HG03139 (cell line): ENCODE data around the gene PPIL1.

Experiments
- ATAC-seq: cut with Tn5 transposase; IDR thresholded peaks from one replicate; pipeline ENCODE4 v1.9.1; 2021; ENCODE audit not compliant: unreplicated experiment

The PPIL1 gene

DNA sequence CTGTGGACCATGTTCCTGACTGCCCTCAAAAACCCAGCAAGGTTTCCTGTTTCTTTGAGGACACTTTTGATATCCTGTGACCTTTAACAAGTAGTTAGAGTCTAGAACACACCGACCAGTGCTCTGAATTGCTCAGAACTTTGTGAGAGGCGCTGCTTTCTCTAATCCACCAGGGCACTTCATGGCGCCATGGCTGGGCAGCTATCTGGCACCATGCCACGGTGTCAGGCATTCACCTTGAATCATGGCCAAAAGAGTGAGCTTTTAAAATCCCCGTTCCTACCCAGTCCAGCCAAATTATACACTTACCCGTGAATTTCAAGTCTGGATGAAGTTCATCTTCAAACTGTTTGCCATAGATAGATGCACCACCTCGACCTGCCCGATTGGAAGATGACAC lies 18.3 kb downstream of the PPIL1 start:
- no peak for ATAC-seq

DNA sequence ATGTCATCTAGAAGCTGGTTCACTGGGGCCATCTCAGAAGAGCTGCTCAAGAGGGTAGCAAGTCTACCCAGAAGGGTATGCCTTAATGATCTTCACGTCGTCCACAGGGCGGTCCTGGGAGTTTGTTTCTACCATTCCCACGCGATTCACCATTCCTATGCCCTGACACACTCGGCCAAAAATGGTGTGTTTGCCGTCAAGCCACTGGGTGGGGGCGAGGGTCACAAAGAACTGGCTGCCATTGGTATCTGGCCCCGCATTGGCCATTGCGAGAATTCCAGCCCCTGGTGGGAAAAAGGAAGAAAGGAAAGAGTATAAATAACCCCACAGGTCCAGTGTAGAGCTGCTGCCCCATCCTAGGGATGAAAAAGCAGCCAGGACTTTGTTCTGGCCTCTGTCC lies 18.9 kb downstream of the PPIL1 start:
- ATAC-seq = no peak

DNA sequence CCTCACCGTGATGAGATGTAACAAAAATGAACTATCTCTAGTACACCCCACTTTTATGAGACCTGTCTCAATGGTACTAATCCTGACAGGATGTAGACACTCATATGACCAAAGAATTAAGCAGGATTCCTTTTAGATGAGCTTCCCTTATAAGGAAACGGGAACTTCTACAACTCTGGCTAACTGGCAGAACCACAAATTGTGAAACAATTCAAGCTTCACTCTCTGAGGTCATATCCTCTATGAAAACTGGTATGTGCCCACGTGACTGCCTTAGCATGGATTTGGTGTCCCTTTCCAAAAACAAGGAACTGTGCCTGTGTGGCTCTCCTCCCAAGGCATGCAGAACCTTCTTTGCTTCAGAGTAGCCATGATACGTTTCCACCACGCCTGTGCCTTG lies 21.3 kb downstream of the PPIL1 start:
- ATAC-seq = no peak

DNA sequence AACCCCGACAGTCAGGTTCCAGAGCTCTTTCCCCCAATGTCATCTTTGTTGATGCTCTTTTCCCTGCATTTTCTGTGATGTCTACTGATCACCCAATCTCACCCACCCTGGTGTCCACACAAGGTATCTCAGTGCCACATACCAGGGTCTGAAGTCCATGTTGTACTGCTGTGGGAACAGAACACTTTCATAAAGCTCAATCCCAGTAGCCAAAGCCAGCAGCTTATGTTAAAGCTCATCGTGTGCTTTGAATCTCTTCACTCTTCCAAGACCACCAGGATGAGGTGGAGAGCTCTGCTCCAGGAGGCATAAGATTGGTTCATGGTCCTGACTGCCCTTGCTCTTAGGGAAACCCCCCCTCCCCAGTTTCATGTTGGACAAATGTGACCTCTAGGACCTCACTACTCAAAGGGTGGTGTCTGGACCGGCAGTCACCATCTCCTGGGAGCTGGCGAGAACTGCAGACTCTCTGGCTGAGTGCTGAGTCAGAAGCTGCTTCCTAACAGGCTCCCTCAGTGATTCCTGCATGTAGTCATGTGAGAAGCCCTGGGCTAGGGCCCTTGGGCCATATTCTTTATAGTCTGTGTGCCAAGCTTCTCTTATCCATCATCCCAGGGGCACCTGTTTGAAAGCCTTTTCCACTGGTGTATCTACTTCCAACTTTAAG lies 22.0 kb downstream of the PPIL1 start:
- no peak for ATAC-seq

DNA sequence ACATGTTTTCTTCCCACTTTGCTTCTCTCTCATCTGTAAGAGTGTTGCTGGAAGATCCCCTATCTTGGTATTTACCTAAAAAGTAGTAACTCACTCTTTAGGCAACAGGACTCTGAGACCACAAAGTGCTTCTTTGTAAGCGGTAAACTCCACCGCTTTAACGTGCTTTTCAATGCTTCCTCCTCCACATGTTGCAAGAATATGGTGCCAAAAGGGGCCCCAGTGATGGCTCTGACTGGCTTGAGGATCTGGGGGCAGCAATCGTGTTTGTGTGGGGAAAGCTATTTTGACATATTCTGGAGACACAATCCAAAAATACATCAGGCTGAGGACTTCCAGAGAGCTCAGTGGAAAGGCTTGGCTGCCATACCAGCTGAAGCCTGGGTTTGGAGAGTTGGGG lies 23.0 kb downstream of the PPIL1 start:
- no peak for ATAC-seq

DNA sequence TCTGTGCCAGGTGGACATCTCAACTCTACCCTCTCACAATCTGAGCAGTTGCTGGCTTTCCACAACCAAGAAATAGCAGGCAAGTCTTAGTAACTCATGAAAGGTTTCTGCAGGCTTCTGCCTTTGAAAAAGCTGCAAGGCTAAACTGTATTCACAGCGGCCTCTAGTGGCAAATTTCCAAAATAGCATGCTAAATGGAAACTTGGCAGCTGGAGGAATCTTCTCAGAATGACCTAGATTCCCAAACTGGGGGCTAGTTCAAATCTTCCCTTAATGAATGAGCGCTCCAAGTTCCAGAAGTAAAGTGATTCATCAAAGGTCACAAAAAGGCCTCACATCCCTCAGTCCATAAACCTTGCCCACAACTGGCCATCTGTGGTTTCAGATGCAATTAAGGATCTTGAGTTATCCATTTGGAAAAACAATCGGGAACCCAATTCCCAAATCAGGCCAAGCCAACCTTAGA lies 23.4 kb downstream of the PPIL1 start:
- ATAC-seq = no peak

DNA sequence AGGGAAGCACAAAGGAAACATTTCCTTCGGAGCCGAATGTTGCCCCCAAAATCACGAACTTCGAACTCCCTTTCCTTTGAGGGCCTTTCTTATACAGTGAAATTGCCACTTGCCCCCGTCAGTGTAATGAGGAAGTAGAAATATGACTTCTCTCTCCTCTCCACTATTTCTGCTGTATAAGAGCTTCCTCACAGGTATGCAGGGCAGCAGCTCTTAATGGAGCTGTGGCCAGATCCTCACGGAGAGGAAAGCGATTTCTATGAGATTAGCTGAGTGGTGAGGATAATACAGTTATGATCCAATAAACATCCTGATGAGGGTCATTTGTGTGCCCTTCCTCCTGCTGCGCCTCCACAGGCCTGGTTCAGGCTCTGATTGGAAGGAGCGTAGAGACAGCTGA lies 24.6 kb downstream of the PPIL1 start:
- ATAC-seq = no peak

DNA sequence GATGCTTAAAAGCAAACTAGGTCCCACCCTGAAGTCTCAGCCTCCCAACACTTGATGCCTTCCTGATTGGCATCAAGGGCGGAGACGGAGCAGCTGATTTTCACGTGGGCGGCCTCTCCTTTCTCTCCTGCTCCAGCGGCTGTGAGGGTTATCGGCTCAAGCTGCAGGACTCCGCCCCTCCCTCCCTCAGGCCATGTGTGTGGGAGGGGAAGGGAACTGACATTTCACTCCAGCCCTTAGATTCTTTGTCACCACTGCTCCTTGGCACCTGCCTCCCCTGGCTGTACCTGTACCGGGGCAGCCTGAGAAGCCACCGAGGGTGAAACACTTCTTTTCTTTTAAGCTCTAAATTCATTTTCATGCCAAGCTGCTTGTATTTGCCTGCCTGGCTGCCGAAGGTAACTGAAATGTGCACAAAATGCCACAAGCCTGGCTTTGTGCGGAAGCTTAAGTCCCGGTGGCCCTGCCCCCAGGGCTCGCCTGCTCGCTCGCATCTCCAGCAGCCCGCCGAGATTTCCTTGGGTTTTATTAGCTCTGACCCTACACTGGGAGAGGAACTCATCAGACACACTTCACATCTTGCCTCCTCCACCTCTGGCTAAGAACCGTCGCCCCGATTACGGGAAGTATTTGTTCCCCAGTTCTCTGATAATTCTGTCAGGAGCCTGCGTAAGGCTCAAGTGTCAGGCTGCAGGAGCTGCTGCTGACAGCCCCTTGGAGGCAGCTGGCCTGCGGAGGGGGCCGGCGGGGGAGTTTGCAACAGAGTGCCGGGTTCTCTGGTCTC lies 25.8 kb downstream of the PPIL1 start:
- no peak for ATAC-seq

DNA sequence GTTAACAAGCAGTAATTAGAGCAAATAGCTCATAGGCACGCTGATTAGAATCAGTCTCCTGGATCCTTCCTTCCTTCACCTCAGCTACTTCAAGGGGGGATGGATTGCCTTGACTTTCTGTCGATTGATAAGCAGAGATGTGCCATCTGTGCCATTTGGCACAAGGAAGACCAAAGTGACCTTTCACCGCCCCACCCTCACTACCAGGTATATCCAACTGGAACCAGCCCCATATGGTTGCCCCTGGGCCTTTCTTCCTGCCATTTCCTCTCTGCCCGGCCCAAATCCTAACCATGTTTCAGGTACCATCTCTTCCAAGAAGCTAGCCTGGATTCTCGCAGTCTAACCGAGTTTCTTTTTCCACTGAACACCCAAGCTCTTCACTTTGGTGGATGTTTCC lies 26.6 kb downstream of the PPIL1 start:
- no peak for ATAC-seq

DNA sequence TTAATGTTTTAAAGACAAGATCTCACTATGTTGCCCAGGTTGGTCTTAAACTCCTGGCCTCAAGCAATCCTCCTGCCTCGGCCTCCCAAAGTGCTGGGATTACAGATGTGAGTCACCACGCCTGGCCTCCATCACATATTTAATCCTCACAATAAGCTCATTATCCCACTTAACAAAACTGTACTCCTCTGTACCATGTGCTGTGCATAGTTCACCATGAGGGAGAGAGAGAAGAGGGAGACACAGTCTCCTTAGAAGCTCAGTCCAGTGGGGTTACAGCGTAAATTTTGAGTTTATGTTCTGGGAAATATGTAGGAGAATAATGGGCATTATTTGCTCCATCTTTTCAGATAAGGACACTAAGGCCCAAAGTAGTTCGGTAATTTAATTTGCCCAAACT lies 27.5 kb downstream of the PPIL1 start:
- no peak for ATAC-seq

DNA sequence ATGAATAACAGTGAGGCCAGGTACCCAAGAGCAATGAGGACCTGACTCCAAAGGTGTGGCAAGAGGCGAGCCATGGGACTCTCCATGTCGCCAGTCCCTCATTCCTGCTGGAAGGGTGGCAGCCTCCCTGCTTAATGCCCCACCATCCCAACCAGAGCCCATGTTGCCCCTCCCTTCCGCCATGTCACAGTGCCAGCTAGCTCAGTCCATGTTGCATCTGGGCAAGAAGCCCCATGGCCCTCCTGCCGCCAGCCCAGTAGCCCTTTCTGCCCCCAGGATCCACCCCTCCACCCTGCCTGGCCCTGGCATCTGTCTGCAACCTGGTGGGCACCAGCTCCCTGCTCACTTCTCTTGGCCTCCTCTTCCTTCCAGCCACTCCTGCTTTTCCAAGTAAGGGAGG lies 29.4 kb downstream of the PPIL1 start:
- no peak for ATAC-seq

DNA sequence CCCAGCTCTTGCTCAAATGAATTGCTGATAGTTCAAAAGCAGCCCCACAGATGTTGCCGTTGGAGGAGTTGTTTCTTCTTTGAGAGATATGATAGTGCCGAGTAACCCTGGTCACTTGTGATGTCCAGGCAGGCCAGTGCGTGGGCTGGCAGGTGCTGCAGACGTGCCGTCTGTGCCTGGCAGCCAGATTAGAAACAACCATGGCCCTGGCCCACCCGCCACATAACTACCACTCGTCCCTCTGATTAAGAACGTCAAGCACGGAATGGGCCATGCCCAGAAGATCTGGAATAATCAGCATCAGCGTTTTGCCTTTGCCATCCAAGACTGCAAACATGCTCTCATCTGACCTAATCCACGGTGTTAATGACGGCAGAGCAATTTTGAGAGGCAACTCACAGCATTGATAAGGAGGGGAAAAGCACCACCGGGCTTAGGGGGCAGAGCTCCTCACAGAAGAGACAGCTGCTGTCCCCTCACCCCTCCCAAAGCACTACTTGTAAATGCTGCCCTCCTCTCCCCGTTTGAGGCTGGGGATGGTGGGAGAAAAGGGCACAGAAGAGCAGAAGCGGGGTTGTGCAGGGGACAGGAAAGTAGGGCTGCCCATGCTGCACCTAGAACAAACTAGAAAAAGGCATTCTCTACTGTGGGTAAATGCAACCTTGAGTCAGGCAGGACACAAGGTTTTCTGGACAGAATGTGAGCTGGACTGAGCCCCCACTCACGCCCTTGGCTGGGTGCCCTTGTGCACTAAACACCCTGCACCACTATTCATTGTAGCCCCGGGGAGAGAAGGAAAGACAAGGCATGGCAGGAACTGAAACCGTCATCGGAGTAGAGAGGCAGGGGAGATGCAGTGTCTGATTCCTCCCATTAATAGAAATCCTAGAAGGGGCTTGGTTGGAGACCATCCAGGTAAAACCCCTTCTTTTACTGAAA lies 30.1 kb downstream of the PPIL1 start:
- ATAC-seq = no peak

DNA sequence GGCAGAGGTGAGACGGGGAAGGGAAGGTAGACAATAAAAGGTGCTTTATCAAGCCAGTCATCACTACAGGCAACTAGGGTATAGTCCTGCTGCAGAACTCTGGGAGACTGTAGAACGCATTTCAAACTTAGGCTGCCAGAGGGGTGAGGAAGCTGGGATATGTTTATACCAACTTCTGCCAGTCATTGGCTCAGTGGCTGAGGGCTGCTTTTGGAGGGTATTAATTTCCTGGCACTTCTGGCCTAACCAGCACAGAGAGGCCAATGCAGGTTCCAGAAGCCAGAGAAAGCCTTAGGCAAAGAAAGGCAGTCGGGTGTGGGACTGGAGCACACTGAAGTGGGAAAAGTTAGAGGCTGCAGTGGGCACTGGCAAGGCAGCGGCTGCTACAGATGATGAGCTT lies 31.4 kb downstream of the PPIL1 start:
- ATAC-seq = no peak

DNA sequence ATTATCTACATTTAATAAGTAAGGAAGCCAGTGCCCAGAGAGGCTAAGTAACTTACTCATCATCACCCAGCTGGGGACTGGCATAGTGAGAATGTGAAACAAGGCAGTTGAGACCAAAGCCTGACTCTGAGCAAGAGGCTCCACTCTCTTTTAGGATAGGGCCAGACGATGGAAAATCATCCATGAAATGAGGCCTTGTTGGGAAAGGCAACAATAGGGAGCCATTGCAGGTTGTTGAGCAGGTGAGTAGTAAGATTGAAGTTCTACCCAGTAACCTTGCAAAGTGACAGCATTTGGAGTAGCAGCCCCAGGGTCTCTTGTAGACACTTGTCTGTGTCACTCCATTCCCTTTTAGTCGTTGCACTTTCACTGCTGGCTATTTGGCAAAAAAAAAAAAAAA lies 32.8 kb downstream of the PPIL1 start:
- no peak for ATAC-seq

DNA sequence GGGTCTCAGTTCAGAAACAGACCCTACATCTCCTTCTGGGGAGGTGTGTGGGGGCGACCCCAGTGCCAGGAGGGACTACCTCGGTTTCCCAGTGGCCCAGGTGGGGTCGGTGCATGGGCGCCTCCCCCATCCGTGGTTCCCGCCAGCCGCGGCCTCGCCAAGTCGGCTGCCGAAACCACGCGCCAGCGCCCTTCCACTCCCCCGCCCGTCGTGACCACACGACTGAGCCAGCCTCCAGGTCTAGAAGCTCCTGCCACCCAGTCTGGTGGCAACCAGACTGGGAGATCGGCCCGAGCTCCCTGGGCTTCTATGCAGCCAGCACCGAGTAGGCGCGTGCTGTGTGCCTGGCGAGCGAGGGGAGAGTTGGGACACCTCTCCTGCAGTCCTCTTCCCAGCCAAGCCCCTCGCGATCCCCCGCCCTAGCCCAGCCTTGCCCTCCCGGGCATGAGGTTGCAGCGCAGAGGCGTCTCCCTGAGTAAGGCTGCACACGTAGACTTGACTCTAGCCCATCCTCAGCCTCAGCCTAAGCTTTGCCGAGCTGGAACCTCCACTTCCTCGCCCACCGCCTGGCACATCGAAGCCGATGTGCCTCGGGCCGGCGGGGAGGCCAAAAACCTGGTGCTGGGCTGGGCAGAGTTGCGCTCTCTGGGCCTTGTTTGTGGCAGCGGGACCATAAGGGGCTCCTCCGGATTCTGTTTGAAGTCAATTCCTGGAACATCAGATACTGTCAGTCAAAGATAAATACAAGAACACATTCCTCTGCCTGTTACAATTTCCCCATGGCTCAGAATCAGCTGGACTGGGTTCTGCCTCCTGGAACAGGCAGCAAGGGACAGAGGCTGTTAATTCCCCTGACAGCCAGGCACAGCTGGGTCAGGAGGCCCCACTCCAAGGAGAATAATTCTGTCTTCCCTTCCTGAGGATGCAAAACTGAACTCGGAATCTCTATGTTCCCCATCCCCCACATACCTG lies 33.9 kb downstream of the PPIL1 start:
- ATAC-seq = no peak

DNA sequence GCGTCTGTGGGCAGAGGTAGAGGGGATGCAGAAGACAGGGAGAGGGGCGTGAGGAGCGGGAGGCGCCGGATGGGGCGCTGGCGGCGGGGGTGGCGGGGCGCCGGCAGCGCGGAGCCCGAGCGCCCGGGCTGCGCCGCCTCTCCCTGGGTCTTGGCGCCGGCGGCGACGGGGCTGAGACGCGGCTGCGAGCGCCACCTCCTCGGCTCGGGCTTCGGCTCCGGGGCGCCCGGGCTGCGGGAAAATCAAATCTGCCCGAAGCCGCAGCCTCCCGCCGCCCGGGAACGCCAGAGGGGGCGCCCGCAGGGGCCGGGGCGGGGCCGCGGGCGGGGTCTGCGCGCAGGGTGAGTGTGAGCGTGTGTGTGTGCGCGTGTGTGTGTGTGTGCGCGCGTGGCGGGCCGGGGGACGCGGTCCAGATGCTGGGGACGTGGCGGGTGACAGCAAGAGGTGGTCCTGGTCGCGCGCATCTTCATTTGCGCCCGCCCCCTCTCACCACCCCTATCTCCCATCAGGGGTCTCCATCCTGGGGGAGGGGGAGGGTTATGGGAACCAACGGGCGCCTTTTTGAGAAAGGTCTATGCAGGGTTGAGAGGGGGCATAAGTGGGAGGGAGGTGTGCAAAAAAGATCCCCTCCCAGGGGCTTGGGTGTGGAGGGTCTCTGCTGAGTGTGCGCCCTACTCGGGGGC lies 34.7 kb downstream of the PPIL1 start:
- no peak for ATAC-seq

DNA sequence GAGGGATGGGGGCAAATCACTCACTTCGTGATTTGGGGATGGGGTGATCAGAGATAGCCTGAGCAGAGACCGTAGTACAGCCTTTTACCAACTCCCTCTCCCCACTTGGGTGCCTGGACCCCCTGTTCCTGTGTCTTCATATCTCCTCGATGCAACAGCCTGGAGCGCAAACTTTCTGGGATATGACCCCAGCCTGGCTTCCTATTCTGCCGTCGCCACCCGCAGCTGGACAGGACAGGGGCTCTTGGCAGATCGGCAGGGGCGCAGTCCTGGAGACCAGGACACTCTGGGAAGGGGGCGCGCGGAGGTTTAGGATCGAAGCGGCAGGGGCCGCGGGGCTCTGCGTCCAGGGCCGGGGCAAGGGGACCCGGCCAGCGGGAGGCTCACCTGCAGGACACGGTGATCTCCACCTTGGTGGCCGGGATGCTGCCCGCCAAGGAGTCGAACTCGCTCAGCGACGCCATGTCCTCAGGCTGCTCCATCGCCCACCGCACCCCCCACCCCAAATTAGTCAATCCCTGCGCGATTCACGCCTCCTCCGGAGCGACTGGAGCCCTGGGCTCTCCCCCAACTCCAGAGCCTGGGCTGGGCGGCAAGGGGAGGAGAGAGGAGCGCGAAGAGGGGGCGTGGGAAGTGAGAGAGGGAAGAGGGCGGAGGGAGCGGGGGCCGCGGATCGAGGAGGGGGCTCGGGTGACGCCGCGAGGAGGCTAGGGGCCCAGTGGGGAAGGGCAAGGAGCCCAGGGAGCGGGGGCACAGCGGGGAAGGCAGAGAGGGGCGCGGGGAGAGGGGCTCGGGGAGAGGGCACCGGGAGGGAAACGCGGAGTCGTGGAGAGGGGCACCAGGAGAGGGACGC lies 35.5 kb downstream of the PPIL1 start, which contains the start of gene CPNE5:
CPNE5 (minus strand) TSS at position 549 of the 853 bp plus-strand sequence; CDS start at position 482, 67 bp downstream.
- ATAC-seq = no peak

DNA sequence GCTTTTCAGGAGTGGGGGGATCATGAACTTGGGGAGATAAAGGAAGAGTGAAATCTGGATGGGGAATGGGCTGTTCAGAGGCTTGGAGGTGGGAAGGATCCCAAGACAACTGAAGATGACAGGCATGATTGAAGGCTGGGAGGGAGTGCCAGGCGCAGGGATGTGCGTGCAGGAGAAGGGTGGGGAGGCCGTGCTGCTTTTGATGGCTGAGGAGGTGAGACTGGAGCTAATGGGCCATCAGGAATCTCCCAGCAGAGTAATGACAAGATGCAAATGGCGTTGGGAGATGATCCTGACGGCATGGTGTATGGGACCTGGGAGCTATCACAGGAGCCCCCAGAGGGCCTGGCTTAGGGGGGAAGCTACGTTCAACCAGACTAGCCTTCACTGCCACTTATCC lies 36.9 kb downstream of the PPIL1 start:
- no peak for ATAC-seq

DNA sequence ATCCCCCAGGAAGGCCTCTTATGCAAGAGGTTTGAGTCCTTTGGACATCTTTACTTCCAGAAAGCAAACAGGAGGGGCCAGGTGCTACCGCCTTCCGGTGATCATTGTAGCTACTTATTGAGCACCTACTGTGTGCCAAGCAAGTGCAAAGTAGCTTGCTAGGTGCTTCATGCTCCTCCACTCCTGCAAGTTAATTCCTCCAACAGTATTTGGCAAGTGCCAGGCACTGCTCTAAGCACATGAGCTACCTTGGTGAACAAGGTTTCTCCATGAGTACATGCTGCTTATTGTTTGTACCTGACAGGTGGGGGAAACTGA lies 37.6 kb downstream of the PPIL1 start:
- ATAC-seq = no peak
